GM06990 (cell line): ENCODE results near the gene MTG2.

Source experiments
- DNase-seq: peaks from one replicate; pipeline ENCODE4 v3.0.0-alpha.2; 2011; ENCODE audit not compliant: insufficient read length; ENCODE audit errors: extremely low read depth
- H3K27me3 ChIP-seq: replicated peaks from 2 replicates; pipeline ENCODE4 v1.6.0; 2011; ENCODE audit warnings: low read length; ENCODE audit not compliant: control insufficient read depth, insufficient read depth
- H3K36me3 ChIP-seq: 2 replicates; pipeline ENCODE4 v1.5.1; 2011; ENCODE audit warnings: low read length; ENCODE audit not compliant: control insufficient read depth, insufficient read depth
- H3K4me3 ChIP-seq: replicated peaks from 2 replicates; pipeline ENCODE4 v1.5.1; 2011; ENCODE audit warnings: low read depth, mild to moderate bottlenecking, control low read depth, low read length
- CTCF ChIP-seq: IDR thresholded peaks from 2 replicates; pipeline ENCODE4 v1.5.1; 2011; ENCODE audit warnings: low read length, control low read depth, mild to moderate bottlenecking, inconsistent platforms; ENCODE audit not compliant: insufficient read depth, poor library complexity, severe bottlenecking

The MTG2 gene

GRCh38 chr20:62148908-62149314, 33.9 kb upstream of the MTG2 start:
- Histone ChIP-seq H3K27me3 (no peaks in the 10 kb centered on the region), H3K36me3 (no peaks in the 10 kb centered on the region; the same call in 1 of the 2 replicates), H3K4me3 (no peak overlapping the region)
- TF ChIP-seq CTCF: no peak
- no peak for DNase-seq

GRCh38 chr20:62149532-62150309, 33.1 kb upstream of the MTG2 start:
- Histone ChIP-seq H3K36me3 (peaks cover 2% of the 10 kb centered on the region; the same call in 1 of the 2 replicates), H3K4me3 (no peak overlapping the region), H3K27me3 (no peaks in the 10 kb centered on the region)
- no peak for TF ChIP-seq CTCF
- no peak for DNase-seq

- no peak overlapping the region for H3K4me3 ChIP-seq
- no peak for TF ChIP-seq CTCF
- H3K36me3 ChIP-seq: peaks cover 2% of the 10 kb centered on the region; the same call in 1 of the 2 replicates
- no peak for DNase-seq
- H3K27me3 ChIP-seq: no peaks in the 10 kb centered on the region
Measured at GRCh38 chr20:62150310-62150575, 32.6 kb upstream of the MTG2 start.

- no peak for TF ChIP-seq CTCF
- Histone ChIP-seq H3K27me3 (no peaks in the 10 kb centered on the region), H3K36me3 (peaks cover 2% of the 10 kb centered on the region; the same call in 1 of the 2 replicates), H3K4me3 (no peak overlapping the region)
- no peak for DNase-seq
Measured at GRCh38 chr20:62151225-62151624, 31.6 kb upstream of the MTG2 start.

- DNase-seq: no peak
- Histone ChIP-seq H3K36me3 (peaks cover 2% of the 10 kb centered on the region; the same call in 1 of the 2 replicates), H3K27me3 (no peaks in the 10 kb centered on the region)
Measured at GRCh38 chr20:62151835-62152364, 30.9 kb upstream of the MTG2 start.

More at GRCh38 chr20:62151835-62152364, 30.9 kb upstream of the MTG2 start:
- no peak for TF ChIP-seq CTCF
- no peak overlapping the region for H3K4me3 ChIP-seq
